DMS153 (cell line): Measurements from ENCODE around the gene SEC24B.
"Not testable (repeated sequence)": the region's sequence is repeated elsewhere in the genome, so short reads cannot be mapped to it uniquely, and the experiment has no call there.

Source experiments
- DNase-seq: peaks from one replicate; lab custom pipeline; 2025; lab: John Stamatoyannopoulos, UW

The SEC24B gene

DNA sequence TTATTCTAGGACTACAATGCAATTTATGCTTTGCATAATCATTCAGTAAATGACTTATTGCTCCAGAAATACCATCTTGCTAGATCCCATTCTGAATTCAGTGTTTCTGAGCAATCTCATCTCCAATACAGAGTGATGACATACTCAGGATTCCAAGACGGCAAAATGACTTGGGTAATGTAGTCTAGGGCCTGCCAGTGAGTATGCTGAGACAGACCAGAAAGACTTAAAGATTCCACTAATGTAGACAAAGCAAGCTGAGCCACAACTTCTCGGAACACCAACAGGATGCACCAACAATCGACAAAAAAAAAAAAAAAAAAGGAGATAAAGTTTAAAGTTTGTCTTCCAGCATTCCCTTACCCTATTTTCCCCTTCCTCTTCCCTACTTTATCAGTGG, 919 bp upstream of the SEC24B start:
- DNase-seq, result no peak

DNA sequence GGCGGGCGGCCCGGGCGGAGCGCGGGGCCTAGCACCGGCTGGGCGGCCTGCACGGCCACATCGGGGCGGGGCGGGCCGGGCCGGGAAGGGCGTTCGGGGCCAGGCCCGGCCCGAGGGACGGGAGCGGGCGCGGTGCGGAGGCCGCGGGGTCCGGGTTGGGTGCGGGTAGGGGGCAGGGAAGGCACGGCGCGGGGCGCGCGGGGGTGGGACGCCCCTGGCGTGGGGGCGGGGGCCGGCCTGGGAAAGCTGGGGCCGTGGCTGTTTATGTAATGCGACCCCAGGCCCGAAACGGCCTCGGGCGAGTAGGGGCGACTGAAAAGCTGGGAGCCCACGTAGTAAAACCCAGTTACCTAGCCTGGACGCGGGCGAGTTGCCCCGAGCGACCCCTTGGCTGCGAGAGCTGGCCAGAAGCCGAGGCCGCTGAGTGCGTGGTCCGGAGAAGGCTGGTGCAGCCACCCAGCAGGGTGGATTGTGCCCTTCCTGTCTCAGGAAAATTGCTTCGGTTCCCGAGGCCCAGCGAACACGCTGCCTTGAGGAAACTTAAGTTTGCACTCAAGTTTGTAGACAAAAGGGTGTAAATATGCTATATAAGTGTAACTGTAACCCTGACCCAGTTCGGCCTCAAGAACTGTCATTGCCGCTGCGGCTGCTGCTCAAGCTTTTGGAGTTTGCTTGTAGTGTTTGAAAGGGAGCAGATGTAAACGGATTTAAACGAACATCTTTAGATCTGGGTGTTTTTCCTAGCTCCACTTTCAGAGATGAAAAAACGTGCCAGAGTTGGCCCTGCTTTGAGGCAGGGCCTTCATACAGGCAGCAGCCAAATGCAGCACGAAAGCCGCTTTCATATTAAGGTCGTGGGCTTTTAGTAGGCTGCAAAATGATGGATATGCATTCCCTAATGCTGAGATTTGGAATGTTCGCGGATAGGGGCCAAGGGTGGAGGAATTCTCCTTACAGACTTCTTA, 674 bp downstream of the SEC24B start:
- no peak for DNase-seq

DNA sequence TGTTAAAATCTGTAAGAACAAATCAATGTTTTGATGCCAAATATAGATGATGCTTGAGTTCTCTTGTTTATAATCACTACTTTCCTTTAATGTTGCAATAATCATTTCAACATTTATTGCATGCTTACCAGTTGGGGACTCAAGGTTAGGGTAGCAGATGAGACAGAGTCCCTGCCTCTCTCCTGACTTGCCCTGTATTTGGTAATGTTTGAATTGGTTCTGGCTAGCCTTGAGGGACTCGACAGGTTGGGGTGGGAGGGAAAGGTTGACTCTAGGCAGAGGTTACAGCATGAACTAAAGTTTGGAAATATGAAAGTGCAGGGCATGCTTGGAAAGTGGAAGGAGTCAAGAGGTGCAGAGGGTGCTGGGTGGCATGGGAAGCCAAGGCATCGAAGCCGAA, 2.0 kb downstream of the SEC24B start:
- no peak for DNase-seq

DNA sequence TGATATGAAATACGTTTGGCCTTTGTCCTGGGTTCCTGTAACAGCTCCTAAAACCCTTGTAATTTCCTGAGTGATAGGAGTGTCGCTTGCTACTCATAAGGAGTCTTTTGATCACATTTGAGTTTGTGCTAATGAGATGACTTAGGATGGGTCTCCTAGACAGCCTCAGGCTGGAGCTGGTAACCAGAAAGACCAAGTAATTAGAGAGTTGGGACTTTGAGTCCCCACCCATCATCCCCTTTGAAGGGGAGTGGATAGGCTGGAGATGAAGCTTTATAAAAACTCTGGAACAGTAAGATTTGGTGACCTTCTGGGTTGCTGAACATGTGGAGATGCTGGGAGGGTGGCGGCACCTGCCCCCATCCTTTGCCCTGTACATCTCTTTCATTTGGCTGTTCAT, 2.9 kb downstream of the SEC24B start:
- DNase-seq, result no peak

DNA sequence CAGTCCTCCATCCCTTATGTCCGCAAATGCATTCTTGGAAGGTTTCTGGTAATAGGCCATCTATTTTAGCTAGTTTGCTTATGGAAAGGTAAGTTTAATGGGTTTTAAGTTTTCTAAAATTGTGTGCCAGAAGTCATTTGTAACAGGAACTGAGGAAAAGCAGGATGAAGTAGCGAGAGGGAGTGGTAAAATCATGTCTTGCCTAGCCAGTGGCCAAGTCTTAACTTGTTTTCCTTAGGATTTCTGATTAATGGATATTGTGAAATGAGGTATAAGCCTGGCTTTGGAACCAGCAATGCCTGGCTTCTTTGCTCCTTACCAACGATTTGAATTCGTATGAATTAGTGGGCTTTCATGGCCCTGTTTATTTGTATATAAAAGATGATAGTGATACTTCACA, 7.3 kb downstream of the SEC24B start:
- no peak for DNase-seq

DNA sequence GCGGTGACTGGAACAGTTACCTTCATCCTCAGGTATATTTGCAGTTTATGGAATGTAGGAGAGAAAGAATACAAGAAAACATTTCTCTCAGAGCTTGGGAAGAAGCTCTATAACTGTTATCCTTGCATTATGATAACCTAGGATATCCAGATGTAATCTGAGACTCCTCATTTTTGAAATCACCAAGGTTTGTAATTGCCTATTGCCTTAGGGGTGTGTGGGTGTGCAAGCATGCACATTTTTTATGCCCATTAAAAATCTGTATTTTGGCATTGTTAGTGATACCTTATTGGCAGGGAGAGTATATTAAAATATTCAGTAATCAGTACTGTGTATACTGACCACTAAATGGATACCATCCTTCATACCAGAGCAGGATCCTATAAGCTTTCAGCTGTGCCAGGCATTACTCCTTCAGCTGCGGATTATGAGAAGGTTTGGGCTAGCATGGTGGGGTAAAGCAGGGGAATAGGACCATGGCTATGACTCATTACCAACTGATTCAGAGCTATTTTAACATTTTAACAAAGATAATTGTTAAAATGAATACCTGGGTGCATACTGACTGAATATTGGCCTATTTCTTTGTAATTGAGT, 8.3 kb downstream of the SEC24B start:
- no peak for DNase-seq

DNA sequence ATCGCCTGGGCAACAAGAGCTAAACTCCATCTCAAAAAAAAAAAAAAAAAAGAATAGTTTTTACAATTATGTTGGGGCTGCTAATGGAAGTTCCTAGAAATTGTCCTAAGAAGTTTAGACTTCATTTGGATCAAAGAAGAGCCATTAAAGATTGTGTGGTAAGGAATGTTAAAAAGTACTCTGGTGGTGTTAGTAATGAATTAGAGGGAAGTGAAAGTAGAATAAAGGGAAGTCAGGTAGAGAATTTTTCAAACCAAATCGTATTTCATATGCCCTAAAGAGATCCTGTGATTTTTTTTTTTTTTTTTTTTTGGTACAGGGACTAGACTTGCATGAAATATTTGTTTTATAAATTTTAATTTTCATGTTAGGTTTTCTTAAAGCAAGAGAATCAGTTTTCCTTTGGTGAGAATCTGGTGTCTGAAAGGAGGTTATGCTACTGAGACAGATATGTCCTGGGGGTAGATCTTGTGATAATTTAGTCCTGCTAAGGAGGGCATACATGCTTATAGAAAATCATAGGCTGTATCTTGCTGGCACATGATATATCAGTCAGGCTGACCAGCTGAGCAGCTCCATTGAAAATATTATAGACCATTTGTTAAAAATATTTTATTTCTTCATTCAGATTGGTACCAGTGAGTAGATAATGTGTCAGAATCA, 10.7 kb downstream of the SEC24B start:
- DNase-seq, result no peak

DNA sequence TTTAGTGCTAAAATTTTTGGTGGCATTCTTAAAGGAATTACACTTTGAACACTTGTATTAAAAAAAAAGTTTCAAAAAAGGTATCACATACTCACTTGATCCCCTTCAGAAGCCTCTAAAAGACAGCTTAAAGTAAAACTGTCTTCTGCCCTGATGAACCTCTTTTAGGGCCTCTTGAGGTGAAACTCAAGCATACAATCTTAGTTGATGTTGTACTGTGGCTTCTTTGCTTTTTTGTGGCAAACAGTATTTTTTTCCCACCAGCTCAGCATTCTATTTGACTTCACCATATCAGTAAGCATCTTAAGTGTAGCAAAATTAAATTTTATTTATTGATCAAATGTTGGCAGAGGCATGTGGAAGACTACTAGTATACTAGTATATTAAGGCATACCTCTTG, 13.7 kb downstream of the SEC24B start:
- DNase-seq, result no peak

DNA sequence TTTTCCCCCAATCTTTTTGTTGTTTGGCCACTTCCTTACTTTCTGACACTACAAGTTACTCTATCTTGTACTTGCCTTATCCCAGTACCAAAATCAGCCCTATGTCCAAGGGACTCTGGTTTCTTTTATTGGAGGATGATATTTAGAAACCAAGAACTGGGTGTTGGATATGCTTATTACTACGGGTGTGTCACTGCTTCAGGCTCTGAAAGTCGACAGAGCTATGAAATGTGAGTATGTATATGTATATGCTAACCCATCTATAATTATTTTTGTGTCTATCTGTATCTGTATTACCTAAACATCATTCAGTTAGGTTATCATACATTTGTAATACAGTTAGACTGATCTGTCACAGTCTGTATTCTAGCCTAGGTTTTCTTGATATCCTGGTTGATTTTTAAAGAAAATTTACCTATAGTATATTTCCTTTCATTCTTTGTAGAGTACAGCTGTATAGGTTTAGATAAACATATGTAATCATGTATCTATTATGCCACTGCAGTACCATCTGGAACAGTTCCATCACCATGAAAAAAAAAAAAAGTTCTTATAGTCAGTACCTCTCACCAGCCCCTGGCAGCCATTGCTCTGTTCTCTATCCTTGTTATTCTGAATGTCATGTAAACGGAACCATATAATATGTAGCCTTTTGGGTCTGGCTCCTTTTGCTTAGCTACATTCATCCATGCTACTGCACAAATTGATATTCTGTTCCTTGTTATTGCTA, 18.1 kb downstream of the SEC24B start:
- no peak for DNase-seq

DNA sequence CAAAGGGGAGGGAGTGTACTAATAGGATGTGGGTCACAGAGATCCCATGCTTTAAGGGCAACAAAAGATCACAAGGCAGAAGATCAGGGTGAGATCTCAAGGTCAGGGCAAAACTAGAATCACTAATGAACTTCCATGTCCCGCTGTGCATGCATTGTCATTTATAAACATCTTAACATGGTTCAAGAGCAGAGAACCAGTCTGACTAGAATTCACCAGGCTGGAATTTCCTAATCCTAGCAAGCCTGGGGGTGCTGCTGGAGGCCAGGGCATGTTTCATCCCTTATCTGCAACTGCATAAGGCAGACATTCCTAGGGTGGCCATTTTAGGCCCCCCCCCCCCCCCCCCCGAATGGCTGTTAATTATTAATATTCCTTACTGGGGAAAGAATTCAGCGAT, 19.5 kb downstream of the SEC24B start:
- not testable (repeated sequence) for DNase-seq

DNA sequence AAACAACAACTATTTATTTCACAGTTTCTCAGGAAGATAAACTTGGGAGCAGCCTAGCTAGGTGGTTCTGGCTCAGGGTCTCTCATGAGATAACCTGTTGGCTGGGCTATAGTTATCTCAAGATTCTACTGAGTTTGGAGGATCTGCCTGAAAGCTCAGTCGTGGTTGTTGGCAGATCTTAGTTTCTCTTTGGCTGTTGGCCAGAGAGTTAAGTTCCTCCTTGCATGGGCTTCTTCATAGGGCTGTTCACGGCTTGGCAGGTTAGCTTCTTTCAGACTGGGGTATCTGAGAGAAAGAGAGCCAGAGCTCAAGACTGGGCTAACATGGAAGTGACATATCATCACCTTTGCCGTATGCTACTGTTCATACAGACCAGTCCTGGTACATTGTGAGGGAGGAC, 28.7 kb downstream of the SEC24B start:
- no peak for DNase-seq

DNA sequence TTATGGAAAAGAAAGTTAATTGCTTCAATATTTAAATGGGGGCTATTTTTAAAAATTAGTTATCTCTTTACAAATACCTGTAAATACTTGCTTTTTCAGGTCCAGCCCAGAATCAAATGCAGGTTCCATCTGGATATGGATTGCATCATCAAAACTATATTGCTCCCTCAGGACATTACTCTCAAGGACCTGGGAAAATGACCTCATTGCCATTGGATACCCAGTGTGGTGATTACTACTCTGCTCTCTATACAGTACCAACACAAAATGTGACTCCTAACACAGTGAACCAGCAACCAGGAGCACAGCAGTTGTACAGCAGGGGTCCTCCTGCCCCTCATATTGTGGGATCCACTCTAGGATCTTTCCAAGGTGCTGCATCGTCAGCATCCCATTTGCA, 29.2 kb downstream of the SEC24B start:
- DNase-seq, result no peak

DNA sequence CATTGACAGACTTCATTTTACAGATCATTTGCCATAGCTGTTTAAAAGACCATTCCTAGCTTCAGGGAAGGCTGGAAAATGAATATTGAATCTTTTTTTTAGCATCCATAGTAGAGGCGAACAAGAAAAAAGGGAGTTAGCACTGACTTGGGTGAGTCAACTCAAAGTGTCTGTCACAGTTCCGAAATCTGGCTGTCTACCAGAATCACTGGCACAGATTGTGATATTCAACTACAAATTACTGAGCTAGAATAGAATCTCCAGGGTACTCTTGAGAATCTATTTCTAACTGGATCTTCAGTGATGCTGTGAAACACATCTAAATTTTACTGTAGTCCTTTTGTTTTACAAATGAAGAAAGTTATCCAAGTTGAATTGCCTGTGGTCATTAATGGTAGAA, 31.5 kb downstream of the SEC24B start:
- DNase-seq, result no peak

DNA sequence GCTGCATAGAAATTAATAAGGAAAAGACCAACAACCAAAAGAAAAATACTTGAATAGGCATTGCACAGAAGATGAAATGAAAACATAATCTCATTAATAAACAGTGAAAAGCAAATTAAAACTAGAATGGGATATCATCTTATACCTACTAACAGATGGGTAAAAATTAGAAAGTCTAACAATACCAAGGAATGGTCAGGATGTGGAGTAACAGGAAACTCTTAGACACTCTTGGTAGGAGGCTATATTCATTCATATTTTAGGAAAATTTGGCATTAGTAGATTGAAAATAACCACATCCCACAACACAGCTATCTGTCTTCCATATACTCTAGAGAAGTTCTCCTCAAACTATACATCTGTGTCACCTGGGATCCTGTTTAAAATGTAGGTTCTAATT, 36.3 kb downstream of the SEC24B start:
- DNase-seq, result no peak

DNA sequence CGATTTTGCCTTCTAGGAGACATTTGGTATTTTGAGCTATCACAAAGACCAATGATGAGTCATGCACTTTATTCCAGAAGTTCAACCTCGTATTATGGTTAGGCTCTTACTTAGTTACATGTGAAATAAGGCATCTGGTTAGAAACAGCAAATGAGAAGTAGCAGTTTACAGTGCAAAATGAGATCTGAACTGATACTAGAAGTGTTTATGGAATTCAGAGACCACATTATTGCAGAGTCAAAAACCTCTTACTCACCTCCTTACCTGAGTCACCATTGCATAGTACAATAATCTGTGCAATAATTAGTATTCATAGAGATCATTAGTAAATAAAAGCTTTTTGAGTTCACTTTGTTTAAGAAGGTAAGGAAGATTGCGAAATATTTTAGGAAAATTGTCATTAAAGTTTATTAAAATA, 38.7 kb downstream of the SEC24B start:
- no peak for DNase-seq

DNA sequence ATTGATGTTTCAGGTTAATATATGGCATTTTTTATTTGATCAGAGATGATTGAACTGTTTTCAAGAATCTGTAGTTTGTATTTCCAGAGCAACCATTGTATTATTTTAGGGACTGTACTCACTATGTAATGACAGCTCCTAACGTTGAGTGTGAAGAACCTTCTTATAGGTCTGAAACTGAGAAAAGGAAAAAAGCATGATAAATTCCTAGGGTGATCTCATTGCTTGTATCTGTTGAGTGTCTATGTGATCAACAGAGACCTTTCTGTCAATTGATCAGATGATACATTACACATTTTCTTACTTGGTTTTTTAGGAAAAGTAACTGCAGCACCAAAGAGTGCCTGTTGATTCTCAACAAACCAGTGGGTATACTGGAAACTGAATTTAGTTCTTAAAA, 40.2 kb downstream of the SEC24B start:
- no peak for DNase-seq

DNA sequence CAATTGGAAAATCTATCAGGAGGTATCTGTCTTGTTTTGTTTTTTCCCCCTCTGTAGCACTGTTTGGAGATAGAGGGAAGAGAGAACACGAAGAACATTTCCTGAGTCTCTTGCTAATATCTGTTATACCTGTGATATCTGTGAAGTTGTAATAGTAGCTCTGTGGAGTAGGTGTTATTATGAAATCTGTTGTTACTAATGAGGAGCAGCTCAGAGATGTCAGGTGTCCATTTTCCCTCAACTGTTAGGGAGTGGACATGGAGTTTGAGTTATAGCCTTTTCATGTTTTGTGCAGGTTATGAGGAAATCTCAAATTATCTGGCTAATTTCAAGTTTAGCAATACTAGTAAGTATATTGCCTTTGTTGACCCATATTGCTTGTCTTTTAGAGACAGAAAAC, 52.4 kb downstream of the SEC24B start:
- no peak for DNase-seq

DNA sequence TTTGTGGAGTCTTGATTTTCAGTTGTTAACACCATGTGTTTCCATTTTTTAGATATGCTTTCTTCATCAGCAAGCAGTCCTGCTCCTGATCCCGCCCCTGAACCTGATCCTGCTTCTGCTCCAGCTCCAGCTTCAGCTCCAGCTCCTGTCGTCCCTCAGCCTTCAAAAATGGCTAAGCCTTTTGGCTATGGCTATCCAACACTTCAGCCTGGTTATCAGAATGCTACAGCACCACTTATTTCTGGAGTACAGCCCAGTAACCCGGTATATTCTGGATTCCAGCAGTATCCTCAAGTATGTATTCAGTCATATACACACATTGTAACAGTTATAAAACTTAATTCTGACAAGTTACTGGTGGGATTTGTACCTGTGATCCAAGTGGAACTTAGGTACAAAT, 60.9 kb downstream of the SEC24B start:
- no peak for DNase-seq

DNA sequence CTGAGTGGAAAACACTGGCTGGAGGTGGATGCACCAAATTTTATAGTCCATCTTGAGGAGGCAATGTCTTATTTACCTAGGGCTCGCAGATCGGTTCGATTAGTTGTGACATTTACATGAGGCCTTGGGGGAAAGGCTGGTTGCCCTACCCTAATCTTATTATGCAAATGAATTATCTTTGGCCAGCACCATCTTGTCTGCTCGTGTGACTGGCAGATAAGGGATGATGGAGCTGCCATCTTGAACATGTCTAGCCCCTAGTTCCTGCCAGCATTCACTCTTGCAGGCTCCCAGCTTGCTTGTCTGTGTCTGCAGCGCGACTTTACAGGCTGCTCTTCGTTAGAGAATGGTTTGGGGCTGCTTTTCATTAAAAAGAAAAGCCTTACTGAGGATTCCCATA, 61.9 kb downstream of the SEC24B start:
- DNase-seq, result no peak

DNA sequence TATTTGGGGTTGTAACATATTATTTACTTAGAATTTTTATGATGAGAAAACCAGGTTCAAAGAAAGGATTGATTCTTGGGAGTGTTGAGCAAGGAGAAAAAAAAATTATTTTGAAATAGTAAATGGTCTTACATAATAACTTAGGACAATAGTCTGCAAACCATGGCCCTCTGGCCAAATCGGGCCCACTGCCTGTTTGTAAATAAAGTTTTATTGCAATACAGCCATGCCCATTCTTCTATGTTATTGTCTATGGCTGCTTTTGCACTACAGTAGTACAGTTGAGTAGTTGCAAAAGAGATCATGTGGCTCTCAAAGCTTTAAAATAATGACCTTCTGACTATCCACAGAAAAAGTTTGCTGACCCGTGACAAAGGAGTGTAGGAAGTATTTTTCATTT, 63.3 kb downstream of the SEC24B start:
- DNase-seq, result no peak

DNA sequence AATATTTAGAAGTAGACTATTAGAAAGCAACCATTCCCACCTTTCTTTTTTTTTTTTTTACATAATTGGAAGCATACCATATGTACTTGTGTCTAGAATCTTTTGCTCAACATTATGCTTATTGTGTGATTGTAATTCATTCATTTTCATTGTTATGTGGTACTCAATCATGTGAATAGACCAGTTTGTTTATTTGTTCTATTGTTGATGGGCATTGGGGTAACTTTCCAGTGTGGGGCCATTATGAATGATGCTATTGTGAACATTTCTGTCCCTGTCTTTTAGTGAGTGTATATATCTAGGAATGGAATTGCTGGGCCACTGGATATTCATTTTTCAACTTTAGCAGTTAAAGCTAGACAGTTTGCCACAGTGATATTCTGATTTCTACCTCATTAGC, 63.9 kb downstream of the SEC24B start:
- no peak for DNase-seq

DNA sequence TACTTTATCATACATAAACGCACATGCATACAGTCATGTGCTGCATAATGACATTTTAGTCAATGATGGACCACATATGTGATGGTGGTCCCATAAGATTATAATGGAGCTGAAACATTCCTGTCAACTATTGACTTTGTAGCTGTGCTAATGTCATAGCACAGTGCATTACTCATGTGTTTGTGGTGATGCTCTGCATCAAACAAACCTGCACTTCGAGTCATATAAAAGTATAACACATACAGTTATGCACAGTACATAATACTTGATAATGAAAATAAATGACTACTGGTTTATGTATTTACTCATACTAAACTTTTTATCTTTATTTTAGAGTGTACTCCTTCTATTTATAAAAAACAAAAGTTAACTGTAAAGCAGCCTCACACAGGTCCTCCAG, 65.9 kb downstream of the SEC24B start:
- no peak for DNase-seq

DNA sequence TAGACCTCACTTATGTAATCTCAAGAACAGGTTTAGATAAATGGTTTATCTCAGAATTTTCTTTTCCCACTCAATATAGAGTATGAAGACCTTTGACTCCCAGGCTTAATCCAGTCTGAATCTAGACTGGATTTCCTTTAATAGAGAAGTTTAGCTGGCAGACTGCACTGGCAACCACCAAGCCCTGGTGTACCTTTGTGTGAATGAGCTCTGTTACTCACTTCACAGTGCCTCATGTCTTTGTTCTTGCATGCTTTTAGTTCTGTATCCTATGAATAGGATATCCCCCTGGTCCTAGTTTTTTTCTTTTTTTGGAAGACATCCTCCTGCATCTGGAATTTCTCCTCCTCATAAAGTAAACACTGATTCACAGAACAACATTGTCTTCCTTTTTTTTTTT, 73.3 kb downstream of the SEC24B start:
- no peak for DNase-seq
